Keratinocyte (primary cell): ENCODE data around the gene MGMT. TPM values are rescaled to one million over a fixed set of nuclear protein-coding genes. Genes with fewer than 3 reads are reported as not detected.

Experiments
- DNase-seq: peaks from one replicate; pipeline ENCODE4 v3.0.0-alpha.2; 2011; ENCODE audit warnings: low read depth, missing footprints, low spot score
- FAIRE-seq: peaks from 2 replicates; lab custom pipeline; 2011; peaks lifted over from hg19 to GRCh38; lab: Jason Lieb, UNC
- H2AFZ ChIP-seq: 2 replicates; pipeline ENCODE4 v1.6.0; 2012; ENCODE audit warnings: low read length, control low read depth, inconsistent platforms; ENCODE audit not compliant: control insufficient read depth
- H3K27ac ChIP-seq: 2 replicates; pipeline ENCODE4 v1.5.1; 2011; ENCODE audit warnings: low read length; ENCODE audit not compliant: control insufficient read depth, insufficient read depth
- H3K27me3 ChIP-seq: 3 replicates; pipeline ENCODE4 v1.6.0; 2011; ENCODE audit warnings: low read length; ENCODE audit not compliant: control insufficient read depth, insufficient read depth; ENCODE audit errors: extremely low read depth
- H3K36me3 ChIP-seq, 2 experiments: 2 replicates in 1 of 2; 3 replicates in 1 of 2; pipeline ENCODE4 v1.5.1; 2011; ENCODE audit warnings: low read length in 2 of 2, mild to moderate bottlenecking in 1 of 2; ENCODE audit not compliant: control insufficient read depth in 2 of 2, insufficient read depth in 2 of 2; ENCODE audit errors: extremely low read depth in 1 of 2
- H3K4me1 ChIP-seq: 3 replicates; pipeline ENCODE4 v1.5.1; 2011; ENCODE audit warnings: low read length; ENCODE audit not compliant: control insufficient read depth, insufficient read depth; ENCODE audit errors: extremely low read depth
- H3K4me2 ChIP-seq: 3 replicates; pipeline ENCODE4 v1.6.0; 2011; ENCODE audit warnings: low read depth, low read length; ENCODE audit not compliant: control insufficient read depth, insufficient read depth; ENCODE audit errors: extremely low read depth
- H3K4me3 ChIP-seq, 3 experiments: fragments of 200-600 bp in 1 of 3; sonication (generic) in 1 of 3; 2 replicates in 2 of 3; 3 replicates in 1 of 3; pipeline ENCODE4 v1.5.1; 2011 to 2016; ENCODE audit warnings: low read length in 3 of 3, mild to moderate bottlenecking in 3 of 3, control low read depth in 2 of 3, inconsistent platforms in 1 of 3, low read depth in 1 of 3, mixed read lengths in 1 of 3, mixed run types in 1 of 3, moderate library complexity in 1 of 3; ENCODE audit not compliant: control insufficient read depth in 2 of 3, insufficient read depth in 2 of 3; ENCODE audit errors: extremely low read depth in 1 of 3
- H3K79me2 ChIP-seq: 2 replicates; pipeline ENCODE4 v1.6.0; 2012; ENCODE audit warnings: low read length; ENCODE audit not compliant: control insufficient read depth, insufficient read depth
- H3K9ac ChIP-seq: 3 replicates; pipeline ENCODE4 v1.6.0; 2011; ENCODE audit warnings: low read length; ENCODE audit not compliant: control insufficient read depth, insufficient read depth; ENCODE audit errors: extremely low read depth
- H3K9me1 ChIP-seq: 3 replicates; pipeline ENCODE4 v1.6.0; 2011; ENCODE audit warnings: low read length; ENCODE audit not compliant: control insufficient read depth, insufficient read depth; ENCODE audit errors: extremely low read depth
- H3K9me3 ChIP-seq: 2 replicates; pipeline ENCODE4 v1.5.1; 2012; ENCODE audit warnings: low read depth, low read length; ENCODE audit not compliant: control insufficient read depth
- H4K20me1 ChIP-seq: 3 replicates; pipeline ENCODE4 v1.6.0; 2011; ENCODE audit warnings: low read length; ENCODE audit not compliant: control insufficient read depth, insufficient read depth; ENCODE audit errors: extremely low read depth
- EZH2 ChIP-seq: IDR thresholded peaks from one replicate; pipeline ENCODE4 v1.6.1; 2012; ENCODE audit warnings: inconsistent platforms, mild to moderate bottlenecking, low read length, moderate library complexity
- dilution Hi-C: fragments of 300-500 bp; cut with MboI; formaldehyde crosslinking; loops from one replicate; pipeline ENCODE4 v1.7.0; 2020; ENCODE audit warnings: low sequenced_read_pairs; ENCODE audit not compliant: extremely low pct_ligation_motif_present
- polyA plus RNA-seq, 5 experiments: library from polyadenylated mRNA; depleted of rRNA in 3 of 5; stranded (reverse) in 3 of 5; stranded (forward) in 1 of 5; unstranded in 1 of 5; fragments of >200 nt; gene quantifications; 1 replicate in 1 of 5; 2 replicates in 3 of 5; 3 replicates in 1 of 5; pipeline versions ENCODE4 v1.2.1 to v1.2.3, GENCODE V29; 2011 to 2012; ENCODE audit warnings: missing spikeins in 2 of 5, low read depth in 1 of 5, low replicate concordance in 1 of 5
- TF ChIP-seq, protein P1 (sequence below), 3 experiments: IDR thresholded peaks in 1 of 3; conservative IDR thresholded peaks in 1 of 3; optimal IDR thresholded peaks in 1 of 3; 2 replicates in 2 of 3; 3 replicates in 1 of 3; pipeline versions ENCODE3 to v1.5.1; 2011; ENCODE audit warnings: low read length in 3 of 3, mild to moderate bottlenecking in 3 of 3, moderate library complexity in 2 of 3, control low read depth in 1 of 3, inconsistent platforms in 1 of 3; ENCODE audit not compliant: insufficient read depth in 2 of 3; ENCODE audit errors: extremely low read depth in 1 of 3

The MGMT gene
- polyA plus RNA-seq, 1 donor (not counting 4 experiments of a cell fraction or from before 2014, with no cell fraction given): 15.2 TPM

- DNase-seq (no peak), FAIRE-seq (no peak)
- Histone ChIP-seq H3K27me3 (no peaks in the 10 kb centered on the region), H3K4me1 (no peaks in the 10 kb centered on the region), H3K27ac (no peak overlapping the region), H2AFZ (no peak overlapping the region), H4K20me1 (no peaks in the 10 kb centered on the region), H3K9me1 (no peaks in the 10 kb centered on the region), H3K9ac (no peak overlapping the region), H3K4me2 (no peak overlapping the region), H3K36me3 (no peaks in the 10 kb centered on the region), H3K9me3 (no peaks in the 10 kb centered on the region), H3K4me3 (no peak overlapping the region), H3K79me2 (no peaks in the 10 kb centered on the region)
- no peak for TF ChIP-seq EZH2
- TF ChIP-seq, protein P1, sequence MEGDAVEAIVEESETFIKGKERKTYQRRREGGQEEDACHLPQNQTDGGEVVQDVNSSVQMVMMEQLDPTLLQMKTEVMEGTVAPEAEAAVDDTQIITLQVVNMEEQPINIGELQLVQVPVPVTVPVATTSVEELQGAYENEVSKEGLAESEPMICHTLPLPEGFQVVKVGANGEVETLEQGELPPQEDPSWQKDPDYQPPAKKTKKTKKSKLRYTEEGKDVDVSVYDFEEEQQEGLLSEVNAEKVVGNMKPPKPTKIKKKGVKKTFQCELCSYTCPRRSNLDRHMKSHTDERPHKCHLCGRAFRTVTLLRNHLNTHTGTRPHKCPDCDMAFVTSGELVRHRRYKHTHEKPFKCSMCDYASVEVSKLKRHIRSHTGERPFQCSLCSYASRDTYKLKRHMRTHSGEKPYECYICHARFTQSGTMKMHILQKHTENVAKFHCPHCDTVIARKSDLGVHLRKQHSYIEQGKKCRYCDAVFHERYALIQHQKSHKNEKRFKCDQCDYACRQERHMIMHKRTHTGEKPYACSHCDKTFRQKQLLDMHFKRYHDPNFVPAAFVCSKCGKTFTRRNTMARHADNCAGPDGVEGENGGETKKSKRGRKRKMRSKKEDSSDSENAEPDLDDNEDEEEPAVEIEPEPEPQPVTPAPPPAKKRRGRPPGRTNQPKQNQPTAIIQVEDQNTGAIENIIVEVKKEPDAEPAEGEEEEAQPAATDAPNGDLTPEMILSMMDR (optimal IDR thresholded peaks at IDR 0.05 in 1 of 3, IDR thresholded peaks at IDR 0.05 in 1 of 3, conservative IDR thresholded peaks at IDR 0.05 in 1 of 3; ENCODE audit: extremely low read depth in 1 of 3, insufficient read depth in 2 of 3, low read length in 3 of 3): no peak
- dilution Hi-C loops: no loop called here
Observed at GRCh38 chr10:129705676-129706075, 238.6 kb downstream of the MGMT start.

DNA sequence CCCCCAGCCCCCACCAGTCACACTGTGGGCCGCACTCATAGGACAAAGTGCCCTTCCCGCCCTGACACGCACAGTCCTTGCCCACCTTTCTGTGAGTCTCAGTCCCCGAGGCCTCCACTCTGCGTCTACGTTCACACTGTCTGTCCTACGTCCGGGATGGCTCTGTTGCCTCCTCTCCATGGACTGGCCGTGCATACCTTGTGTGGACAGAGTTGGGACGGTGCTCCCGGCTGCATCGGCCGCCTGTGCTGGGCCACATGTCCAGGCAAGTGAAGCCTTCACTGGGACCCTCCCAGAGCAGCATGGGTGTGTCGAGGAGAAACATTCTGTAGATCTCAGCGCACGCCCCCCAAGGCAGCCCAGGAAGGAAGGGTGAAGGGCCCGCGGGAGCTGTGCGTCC, 239.0 kb downstream of the MGMT start:
- Histone ChIP-seq H3K36me3 (no peaks in the 10 kb centered on the region), H3K79me2 (no peaks in the 10 kb centered on the region), H4K20me1 (no peaks in the 10 kb centered on the region), H3K9ac (no peak overlapping the region), H2AFZ (no peak overlapping the region), H3K27ac (no peak overlapping the region), H3K9me3 (no peaks in the 10 kb centered on the region), H3K27me3 (no peaks in the 10 kb centered on the region), H3K4me2 (no peak overlapping the region), H3K4me1 (no peaks in the 10 kb centered on the region), H3K4me3 (no peak overlapping the region), H3K9me1 (no peaks in the 10 kb centered on the region)
- DNase-seq (no peak), FAIRE-seq (no peak)
- dilution Hi-C loops: no loop called here
- TF ChIP-seq, protein P1 (optimal IDR thresholded peaks at IDR 0.05 in 1 of 3, IDR thresholded peaks at IDR 0.05 in 1 of 3, conservative IDR thresholded peaks at IDR 0.05 in 1 of 3; ENCODE audit: extremely low read depth in 1 of 3, insufficient read depth in 2 of 3, low read length in 3 of 3): no peak
- no peak for TF ChIP-seq EZH2
